Activated CD4-positive, alpha-beta T cell treated with anti-CD3 and anti-CD28 coated beads, Interleukin-10, Interleukin-2, amounts not matched to agents 100 ng/mL and 50 ng/mL, durations not matched to agents 16 hours and 8 hours (primary cell): Measurements from ENCODE around the gene ANKS1B.
"Not testable (repeated sequence)": the region's sequence is repeated elsewhere in the genome, so short reads cannot be mapped to it uniquely, and the experiment has no call there.

Source experiments
- DNase-seq: peaks from one replicate; pipeline ENCODE4 v3.0.0-alpha.2; 2020

ANKS1B gene

DNA sequence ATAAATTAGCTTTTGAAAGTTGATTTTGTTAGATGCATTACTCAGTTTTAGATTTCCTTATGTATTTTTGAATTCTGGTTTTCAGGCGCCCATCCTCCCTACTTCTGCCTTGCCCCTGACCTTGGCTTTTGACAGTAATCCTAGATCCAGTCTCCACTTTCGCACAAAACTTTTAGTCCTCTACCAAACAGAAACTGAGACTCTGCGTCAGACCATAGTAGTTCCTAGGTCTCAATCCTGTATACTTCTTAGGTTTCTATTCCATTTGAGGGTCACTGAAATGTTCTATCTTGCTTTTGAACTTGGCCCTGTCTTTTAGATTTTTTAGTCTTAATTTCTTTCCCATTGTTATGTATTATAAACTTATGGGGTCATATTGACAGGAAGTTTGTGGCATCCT lies 645.1 kb downstream of the ANKS1B start:
- no peak for DNase-seq

DNA sequence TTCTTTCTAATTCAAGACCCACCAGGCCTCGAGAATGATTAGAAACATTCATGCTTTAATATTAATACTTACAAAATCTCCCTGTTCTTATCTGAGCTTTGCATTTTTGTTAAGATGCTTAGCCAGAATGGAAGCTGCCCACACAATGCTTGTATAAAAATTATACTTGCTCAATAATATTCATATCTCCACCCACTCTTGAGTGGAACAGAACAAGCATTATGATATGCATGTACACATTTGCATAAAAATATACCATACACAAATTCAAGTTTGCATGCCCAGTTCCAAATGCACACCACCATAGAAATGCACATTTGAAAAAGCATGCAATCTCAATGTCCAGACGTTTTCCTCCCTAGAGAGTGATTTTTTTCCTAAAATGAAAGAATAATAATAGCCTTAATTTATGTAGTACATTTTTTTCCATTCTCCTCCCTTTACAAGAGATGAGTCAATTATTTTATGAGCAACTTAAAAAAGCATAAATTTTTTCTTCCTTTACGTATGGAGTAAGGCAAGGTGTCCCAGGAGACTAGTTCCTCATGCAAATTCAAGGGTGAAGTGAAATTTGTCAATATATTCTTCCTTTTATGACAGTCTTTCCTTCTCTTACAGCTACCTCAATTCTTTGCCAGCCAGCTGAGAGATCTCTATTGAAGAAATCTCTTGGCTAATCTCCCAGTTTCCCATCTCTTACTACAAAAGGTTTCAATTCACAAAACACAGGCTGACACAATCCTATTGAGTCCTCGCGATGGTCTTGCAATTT lies 650.3 kb downstream of the ANKS1B start:
- no peak for DNase-seq

DNA sequence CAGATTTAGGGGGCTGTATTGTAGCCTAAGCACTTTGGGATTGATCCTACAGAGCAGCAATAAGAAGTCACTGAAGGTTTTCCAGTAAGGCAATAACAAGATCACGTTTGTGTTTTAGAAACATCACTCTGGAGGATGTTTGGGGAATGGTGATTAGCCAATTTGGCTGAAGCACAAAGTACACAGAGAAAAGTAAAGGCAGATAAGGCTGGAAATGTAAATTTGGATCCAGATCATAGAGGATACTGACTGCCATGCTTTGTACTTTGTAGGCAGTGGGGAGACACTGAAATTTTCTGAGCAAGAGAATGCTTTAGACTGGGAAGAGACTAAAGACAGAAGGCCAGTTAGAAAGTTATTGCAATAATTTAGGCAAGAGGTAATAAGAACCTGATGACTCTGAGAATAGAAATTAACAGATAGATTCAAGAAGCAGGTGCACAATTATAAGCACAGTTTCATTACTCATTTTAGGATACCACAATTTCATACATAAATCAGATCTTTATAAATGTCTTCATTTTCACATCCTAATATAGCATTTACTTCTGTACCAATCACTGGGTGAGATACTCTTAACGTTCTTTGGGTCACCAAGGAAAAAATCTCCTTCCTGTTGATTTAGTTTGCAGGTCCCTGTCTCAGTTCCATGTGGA lies 651.7 kb downstream of the ANKS1B start:
- DNase-seq = no peak

DNA sequence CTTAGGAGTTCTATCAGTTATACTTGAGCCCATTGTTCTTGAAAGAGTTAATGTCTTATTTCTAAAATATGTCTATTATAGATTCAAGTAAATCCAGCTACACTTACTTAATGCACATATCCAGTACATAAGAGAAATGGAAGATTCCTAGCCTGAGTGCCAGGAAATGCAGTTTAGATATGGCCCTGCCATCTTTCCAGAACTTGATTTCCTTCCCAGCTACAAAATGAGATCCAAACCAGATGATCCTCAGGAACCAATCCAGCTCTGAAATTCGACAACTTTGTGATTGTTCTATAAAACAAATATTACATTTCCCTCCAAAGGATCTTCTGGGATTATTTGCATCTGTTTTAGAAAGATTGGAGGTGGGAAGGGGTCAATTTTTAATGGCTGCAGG lies 654.5 kb downstream of the ANKS1B start:
- DNase-seq = no peak

DNA sequence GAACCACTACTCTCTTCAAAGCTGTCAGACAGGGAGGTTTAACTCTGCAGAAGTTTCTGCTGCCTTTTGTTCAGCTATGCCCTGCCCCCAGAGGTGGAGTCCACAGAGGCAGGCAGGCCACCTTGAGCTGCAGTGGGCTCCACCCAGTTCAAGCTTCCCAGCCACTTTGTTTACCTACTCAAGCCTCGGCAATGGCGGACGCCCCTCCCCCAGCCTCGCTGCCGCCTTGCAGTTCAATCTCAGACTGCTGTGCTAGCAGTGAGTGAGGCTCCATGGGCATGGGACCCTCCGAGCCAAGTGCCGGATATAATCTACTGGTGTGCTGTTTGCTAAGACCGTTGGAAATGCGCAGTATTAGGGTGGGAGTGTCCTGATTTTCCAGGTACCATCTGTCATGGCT lies 663.5 kb downstream of the ANKS1B start:
- not testable (repeated sequence) for DNase-seq

DNA sequence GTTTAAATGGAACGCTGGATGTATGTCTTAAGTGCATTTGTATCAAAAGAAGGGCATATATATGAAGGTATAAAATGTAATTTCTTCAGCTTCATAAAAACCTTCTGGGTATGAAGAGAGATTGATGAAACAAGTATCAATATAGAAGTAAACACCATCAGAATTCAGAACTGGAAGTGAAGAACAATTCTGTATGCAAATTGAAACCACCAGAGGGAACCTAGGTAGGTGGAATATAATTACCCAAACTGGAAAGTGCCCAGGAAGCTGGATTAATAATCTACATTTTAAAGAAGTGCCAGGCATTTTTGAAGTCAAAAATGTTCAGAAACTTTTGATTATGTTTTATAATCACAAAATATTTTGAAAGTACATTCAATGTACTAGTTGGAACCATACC lies 673.4 kb downstream of the ANKS1B start:
- DNase-seq = no peak

DNA sequence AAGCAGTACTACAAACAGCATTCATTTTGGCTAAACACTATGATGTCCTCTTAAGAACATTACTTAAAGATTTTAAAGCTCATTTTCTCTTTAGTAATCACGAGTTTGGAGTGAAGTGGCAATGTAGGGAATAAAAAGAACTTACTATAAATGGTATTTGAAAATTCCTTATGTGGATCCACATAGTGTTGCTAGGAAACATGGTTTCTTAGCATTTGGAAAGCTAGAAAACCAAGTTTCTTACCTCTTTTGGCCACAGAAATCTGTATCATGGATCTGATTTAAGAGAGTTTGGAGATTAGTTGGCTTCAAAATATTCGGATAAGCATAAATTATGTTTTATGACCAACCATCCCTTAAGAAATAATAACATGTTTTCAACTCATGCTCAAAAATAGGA lies 674.9 kb downstream of the ANKS1B start:
- DNase-seq = no peak

DNA sequence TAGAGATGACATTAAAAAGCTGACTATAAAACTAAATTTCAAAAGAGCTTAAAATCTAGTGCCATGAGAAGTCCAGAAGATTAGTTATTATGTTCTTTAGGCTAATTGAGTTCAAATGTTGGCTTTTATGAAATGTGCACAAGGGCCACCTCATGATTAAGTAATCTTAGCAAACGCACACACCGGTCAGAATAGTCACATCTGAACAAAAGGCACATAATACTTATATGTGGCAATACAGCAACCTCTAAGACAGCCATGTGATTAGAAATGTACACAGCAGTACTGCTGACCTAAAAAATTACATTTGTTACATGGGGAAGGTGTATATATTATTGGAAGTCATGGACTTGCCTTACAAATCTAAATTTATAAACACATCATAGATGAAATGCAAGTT lies 681.9 kb downstream of the ANKS1B start:
- no peak for DNase-seq

DNA sequence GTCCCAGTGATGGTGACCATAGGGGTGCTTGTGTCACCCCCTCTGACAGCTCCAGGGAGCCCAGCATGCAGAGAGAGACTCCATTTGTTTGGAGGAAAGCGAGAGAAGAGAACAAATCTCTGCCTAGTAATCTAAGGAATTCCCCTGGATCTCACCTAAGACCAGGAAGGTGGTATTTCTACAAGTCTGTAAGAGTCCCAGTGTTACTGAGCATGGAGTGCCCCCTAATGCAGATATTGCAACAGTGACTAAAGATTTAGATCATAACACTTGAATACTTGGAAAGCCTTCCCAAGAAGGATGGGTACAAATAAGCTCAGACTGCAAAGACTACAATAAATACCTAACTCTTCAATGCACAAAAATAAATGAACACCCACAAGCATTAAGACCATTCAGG lies 697.6 kb downstream of the ANKS1B start:
- DNase-seq = no peak

DNA sequence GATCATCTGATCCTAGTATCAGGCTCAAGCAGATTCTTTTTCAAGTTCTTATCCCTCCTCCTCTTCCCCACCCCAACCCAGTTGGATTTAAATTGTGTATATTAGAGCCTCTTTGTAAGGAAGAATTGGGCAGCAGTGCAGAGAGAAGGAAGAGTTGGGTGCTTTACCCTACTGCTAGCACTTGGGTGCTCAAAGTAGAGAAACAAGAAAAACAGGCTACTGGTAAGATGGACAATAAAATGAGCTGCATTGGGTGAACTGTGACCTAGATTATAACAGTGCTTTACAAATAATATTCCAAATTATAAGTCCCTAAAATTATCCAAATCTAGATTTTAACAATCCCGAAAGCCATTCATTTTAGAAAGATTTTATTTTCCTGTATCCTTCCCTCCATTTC lies 700.6 kb downstream of the ANKS1B start:
- no peak for DNase-seq

DNA sequence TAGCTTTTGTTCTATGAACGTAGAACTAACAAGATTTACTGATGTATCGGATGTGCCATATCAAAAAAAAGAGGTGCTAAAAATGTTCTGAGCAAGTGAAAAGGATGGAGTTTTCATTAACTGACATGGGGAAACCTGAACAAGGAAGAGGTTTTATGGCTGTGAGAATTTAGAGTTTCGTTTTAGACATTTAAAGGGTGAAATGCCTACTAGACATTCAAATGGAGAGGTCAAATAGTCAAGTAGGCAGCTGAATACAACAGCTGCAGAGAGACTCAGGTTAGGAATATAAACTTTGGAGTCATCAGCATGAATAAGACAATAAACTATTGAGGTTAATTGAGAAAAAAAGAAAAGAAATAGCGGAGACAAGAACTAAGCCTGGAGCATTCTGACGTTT lies 702.1 kb downstream of the ANKS1B start:
- DNase-seq = no peak

DNA sequence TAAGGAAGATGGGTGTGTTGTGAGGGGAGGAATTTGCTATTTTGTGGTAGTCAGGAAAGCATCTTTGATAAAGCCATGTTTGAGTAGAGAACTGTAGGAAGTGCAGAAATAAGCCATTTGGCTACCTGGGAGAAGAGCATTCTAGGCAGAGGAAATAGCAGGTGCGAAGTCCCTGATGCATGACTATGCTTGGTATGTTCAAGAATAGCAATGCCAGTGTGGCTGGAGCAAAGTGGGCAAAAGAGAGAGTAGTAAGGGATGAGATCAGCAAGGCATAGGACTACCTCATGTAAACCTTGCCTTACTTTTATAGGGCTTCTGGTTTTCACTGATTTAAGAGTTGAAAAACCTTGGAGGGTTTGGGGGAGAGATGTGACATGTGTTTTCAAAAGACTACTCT lies 702.6 kb downstream of the ANKS1B start:
- no peak for DNase-seq

DNA sequence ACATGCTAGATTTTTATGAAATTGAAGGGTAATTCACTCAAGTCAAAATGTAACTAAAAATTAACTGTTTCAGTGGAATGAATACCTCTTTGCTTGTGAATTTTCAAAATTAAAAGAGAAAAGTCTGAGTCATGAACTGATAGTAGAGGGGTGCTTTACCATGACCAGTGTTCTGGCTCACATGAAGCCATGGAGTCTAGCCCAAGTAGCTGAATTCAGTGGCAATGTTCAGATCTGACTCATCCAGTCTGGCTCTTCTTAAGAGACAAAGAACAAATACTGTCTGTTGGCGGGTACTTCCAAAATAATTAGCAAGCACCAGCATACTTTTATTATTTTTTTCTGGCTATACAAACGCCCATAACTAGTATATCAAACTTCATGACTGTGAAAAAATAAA lies 703.5 kb downstream of the ANKS1B start:
- no peak for DNase-seq

DNA sequence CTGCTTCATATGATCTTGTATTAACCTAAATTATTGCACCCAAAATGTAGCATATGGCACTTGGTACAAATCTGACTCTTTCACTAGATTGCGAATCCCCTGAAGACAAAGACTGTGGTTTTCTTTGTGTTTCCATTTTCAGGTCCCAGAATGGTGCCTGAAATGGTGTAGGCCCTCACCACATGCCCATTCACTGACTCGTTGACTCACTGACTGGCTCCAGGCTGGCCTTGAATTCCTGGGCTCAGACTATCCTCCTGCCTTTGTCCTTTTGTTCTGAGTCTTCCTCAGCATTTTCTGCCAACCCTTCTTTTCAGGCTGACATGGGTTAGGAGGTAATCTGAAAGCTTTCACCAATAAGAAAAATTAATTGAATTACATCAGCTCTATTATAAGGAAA lies 705.8 kb downstream of the ANKS1B start:
- DNase-seq = no peak

DNA sequence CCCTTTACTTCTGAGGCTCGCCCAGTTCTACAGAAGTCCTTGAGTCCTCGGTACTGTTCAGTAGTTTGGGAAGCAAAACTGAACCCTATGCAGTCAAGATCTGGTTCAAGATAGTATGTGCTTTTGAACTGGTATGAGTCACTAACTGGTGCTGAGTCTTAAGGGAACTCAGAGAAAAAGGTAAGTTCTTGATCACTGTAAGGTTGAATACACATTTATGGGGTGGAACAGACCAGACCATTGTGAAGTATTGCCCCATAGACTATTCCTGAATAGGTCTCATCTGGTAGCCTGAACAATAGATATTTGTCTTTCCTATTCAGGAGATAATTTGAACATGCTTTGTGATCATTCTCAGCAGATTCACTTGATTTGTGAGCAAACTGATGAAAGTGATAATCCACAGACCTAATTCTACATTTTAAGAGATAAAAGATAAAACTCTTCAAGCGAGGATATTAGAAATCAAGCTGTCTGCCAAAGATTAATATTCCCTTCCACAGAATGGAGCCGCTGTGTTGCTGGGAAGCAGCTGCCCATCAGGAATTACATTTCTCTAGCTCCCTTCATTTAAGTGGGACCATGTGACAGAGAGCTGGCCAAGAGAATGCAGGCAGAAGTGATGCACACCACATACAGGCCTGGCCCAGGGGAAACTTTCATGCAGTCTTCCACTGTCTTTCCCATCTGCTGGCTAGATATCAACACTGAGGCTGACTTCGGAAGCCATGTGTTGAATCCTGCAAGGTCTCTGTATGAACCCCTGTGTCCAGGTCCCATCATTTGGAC lies 707.0 kb downstream of the ANKS1B start:
- no peak for DNase-seq

DNA sequence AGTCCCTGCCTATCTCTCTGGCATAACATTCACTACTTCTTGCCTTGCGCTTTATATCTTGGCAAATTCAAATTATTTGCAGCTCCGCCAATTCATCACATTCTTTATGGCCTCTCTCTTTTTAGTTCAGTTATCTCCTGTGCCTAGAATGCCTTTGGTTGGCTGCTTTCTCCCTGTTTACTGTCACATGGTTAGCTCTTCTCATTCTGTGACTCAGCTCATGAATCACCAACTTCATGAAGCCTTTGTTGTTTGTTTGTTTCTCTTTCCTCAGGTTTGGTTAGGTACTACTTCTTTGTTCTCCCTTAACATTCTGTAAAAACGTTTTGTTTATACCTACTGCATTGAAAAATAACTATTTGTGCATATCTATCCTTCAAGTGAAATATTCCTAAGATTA lies 713.7 kb downstream of the ANKS1B start:
- no peak for DNase-seq

DNA sequence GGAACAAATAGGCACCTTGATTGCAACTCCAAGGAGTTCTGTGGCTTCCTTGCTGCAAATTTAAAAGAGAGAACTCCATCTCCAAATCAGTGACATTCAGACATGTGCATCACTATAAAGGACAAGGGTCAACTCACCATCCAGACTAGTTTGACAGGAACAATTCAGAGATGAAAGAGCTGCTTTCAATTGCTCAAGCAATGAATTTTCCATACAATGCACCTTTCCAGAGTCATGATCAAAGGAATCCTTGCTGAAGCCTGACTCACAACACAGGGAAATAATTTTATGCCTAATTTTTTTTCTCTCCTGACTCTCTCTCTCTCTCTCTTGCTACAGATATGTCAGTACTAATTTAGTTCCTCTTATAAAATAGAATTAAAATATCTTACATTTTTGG lies 717.7 kb downstream of the ANKS1B start:
- no peak for DNase-seq

DNA sequence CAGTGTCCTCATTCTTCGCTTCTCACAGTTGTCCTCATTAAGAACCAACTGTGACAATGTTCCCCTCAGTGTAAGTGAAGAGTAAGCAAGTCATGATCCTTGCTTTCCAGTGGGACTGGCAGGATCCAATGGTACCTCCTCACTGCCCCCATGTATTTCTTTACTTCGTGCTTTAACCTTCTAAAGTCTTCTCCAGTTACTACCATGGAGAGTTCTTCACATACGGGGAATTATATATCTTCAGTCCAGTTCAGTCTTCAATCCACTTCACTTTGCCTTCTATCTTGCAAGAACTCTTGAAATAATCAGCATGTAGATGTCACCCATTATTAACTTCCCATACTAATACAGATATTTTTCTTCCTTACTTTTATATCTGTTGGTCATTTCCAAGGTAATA lies 719.1 kb downstream of the ANKS1B start:
- no peak for DNase-seq

DNA sequence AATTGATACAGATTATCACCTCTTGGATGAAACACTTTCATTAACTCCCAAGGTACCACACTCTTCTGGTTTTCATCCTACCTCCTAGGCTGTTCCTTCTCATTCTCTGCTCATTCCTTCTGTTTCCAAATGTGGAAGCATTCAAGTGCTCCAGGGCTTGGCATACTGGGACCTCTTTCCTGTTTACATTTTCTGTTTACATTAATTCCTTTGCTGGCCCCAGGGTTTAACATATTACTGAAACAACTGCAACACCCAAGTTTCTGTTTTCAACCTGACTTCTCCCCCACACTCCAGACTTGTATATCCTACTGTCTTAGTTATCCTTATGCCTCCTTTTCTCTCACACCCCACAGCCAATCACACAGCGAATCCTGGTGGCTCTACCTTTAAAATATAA lies 723.5 kb downstream of the ANKS1B start:
- DNase-seq = no peak

DNA sequence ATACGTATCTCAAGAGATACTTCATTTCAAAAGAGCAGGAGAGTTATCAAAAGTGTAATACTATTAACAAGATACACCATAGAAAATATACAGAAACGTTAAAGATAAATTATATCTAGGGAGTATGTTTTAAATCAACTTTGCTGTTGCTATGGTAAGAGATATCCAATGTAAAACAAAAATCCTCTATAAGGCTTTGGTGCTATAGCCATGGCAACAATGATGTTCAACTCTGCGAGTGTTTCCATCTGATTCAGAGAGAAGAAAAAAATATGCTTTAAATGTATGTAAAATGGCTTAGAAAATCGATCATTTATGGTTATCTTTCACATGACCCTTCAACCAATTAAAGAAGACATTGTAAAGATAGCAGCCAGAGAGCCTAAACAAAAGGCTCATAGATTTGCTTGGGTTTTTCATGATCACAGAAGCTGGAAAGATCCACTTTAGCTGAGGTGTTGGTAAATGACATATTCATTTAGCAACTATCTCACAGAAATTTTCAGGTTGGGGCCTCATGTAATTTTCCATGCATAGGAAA lies 724.2 kb downstream of the ANKS1B start:
- DNase-seq = no peak

DNA sequence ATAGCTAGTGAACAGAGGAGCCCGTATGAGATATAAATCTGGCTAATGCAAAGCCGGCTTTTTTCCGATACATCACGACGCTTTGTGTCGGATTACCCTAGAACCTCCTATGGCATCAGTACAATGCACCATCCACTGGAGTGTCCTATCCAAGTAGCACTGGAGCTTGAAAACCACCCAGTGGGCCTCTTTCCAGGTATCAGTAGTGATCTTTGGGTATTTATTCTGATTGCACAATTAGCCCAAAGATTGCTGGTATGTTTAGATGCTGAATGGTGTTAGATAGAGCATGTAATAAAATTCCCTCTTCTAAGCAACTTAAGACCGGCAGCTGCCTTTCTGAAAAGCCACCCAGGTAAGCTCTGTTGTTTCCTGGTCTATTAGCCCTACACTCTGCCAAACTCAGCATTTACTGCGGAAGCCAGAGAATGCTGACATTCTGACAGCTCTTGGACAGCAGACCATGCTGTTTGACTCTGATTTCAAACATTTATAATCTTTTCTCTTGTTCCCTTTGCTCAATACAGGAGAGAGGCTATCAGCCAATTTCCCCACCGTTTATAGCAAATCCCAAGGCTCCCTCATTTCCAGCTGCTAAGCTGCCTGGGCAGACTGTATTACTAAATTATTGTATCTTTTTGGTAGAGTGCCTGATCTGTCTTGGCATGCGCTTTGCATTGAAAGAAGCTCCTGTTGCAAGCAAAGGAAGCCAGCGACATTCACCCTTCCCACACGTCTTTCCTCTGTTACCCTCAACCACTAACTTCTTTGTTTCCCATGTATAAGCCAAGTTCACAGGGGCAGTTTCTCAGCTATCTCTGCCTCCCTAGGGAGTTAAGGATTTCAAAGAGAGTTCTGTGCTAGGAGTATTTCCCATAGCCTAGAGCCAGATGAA lies 725.4 kb downstream of the ANKS1B start:
- DNase-seq = no peak

DNA sequence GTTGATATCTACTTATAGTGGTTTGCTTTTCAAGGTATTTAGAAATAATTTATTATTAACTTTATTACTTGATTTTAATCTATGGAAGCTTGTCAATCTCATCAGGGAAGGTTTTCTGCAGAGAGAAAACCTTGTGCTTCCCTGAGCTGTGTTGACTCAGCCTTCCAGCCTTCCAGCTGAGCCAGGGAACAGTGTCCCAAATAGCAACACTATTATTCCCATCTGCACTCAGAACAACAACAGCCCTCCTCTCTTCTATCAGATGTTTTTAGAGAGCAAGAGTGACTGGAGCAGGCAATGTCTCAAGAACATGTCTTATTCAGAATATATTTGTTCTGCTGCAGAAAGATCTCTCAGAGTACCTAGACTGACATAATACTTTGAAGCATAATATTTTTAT lies 727.1 kb downstream of the ANKS1B start:
- DNase-seq = no peak

DNA sequence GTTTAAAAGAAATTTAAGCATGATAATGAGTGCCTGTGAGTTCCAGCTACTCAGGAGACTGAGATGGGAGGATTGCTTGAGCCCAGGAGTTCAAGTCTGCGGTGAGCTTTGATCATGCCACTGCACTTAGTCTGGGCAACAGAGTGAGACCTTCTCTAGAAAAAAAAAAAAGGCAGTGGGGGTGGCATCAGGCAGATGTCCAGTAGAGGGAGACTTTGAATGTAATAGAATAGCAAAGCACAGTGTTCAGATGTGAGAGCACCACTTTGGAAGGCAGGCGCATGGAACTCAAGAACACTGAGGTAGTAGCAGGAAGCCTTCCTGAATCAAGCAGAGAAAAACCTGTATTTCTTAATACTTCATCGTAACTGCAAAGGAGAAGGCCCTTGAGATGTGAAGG lies 731.7 kb downstream of the ANKS1B start:
- DNase-seq = no peak
